Gastroesophageal sphincter (tissue), 4 donors: Measurements from ENCODE around the gene TULP4. TPM values are rescaled to one million over a fixed set of nuclear protein-coding genes. Genes with fewer than 3 reads are reported as not detected.

Source experiments
- ATAC-seq: fragments of 150-250 bp; one replicate; pipeline ENCODE4 v1.9.1; 2016; ENCODE audit warnings: mild to moderate bottlenecking, moderate library complexity
- H3K27ac ChIP-seq, 4 donors: fragments of 200-600 bp; sonication (generic) in 3 of 4; 1 replicate in 3 of 4; 2 replicates in 1 of 4; pipeline ENCODE4 v1.5.1; 2016 to 2019
- H3K27me3 ChIP-seq: fragments of 200-600 bp; sonication (generic); one replicate; pipeline ENCODE4 v1.5.1; 2019
- H3K36me3 ChIP-seq, 2 donors: fragments of 200-600 bp; sonication (generic); one replicate each; pipeline ENCODE4 v1.5.1; 2019; ENCODE audit warnings: control low read depth in 1 of 2
- H3K4me1 ChIP-seq, 3 donors: fragments of 200-600 bp; sonication (generic); 1 replicate in 2 of 3; 2 replicates in 1 of 3; pipeline ENCODE4 v1.5.1; 2016 to 2019; ENCODE audit warnings: control low read depth in 2 of 3
- H3K4me3 ChIP-seq, 2 donors: fragments of 200-600 bp; sonication (generic); one replicate each; pipeline ENCODE4 v1.5.1; 2019; ENCODE audit warnings: mild to moderate bottlenecking in 1 of 2, moderate library complexity in 1 of 2
- H3K9me3 ChIP-seq, 3 donors: fragments of 200-600 bp; sonication (generic); one replicate each; pipeline ENCODE4 v1.5.1; 2017 to 2019; ENCODE audit warnings: control low read depth in 2 of 3
- EP300 ChIP-seq: sonication (generic); formaldehyde crosslinking; IDR thresholded peaks from one replicate; pipeline ENCODE4 v1.6.1; 2017; ENCODE audit warnings: antibody characterized with exemption, mild to moderate bottlenecking
- POLR2A ChIP-seq, 2 donors: fragments of 450-650 bp; IDR thresholded peaks; one replicate each; pipeline ENCODE4 v1.6.1; 2017; ENCODE audit warnings: antibody characterized with exemption in 2 of 2, mild to moderate bottlenecking in 2 of 2, moderate library complexity in 1 of 2
- POLR2AphosphoS5 ChIP-seq: sonication (generic); formaldehyde crosslinking; IDR thresholded peaks from one replicate; pipeline ENCODE4 v1.6.1; 2017; ENCODE audit warnings: antibody characterized with exemption
- WGBS, 2 donors: methylation state at CpG; one replicate each; pipeline ENCODE4 v1.1.5; 2018; ENCODE audit warnings: low coverage in 1 of 2; 5-methylcytosine and 5-hydroxymethylcytosine counted together
- total RNA-seq, 4 donors: library from RNA; depleted of rRNA; stranded (reverse); fragments of >200 nt; gene quantifications; one replicate each; pipeline ENCODE4 v1.1.0, GENCODE V29; 2016
- TF ChIP-seq, protein P1 (sequence below), 4 experiments: fragments of 200-600 bp in 2 of 4; fragments of 450-650 bp in 2 of 4; sonication (generic) in 1 of 4; IDR thresholded peaks; one replicate each; pipeline ENCODE4 v1.5.1; 2017 to 2019; ENCODE audit warnings: antibody characterized with exemption in 4 of 4, mild to moderate bottlenecking in 2 of 4, moderate library complexity in 2 of 4

Gene TULP4
- total RNA-seq, 4 donors from 2014 or later: 159 to 244 (median 201) TPM

DNA sequence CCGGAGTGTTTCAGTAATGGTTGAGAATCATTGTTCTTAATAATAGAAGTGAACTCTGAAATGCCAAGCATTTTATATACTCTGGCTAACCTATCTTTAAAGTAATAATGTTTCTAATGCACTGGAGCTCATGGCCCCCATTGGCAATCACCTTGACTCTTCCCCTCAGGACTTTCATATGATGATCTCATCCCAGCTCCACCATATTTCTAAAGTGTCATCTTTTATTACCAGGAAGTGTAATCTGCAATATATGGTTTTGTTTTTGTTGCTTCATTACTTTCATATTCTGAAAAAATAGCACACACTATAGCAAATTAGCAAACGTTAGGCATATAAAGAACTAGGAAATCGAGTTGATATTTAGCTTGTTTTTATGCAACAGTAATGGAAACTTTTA, 60.3 kb downstream of the TULP4 start:
- Histone ChIP-seq H3K9me3 (no peaks in the 10 kb centered on the region), H3K36me3 (no peaks in the 10 kb centered on the region), H3K27ac (no peak overlapping the region), H3K4me3 (no peak overlapping the region), H3K27me3 (no peaks in the 10 kb centered on the region), H3K4me1 (peaks cover 0 to 24% (median 0%) of the 10 kb centered on the region in 3 donors)
- TF ChIP-seq POLR2AphosphoS5: no peak
- TF ChIP-seq EP300: no peak
- TF ChIP-seq, protein P1, sequence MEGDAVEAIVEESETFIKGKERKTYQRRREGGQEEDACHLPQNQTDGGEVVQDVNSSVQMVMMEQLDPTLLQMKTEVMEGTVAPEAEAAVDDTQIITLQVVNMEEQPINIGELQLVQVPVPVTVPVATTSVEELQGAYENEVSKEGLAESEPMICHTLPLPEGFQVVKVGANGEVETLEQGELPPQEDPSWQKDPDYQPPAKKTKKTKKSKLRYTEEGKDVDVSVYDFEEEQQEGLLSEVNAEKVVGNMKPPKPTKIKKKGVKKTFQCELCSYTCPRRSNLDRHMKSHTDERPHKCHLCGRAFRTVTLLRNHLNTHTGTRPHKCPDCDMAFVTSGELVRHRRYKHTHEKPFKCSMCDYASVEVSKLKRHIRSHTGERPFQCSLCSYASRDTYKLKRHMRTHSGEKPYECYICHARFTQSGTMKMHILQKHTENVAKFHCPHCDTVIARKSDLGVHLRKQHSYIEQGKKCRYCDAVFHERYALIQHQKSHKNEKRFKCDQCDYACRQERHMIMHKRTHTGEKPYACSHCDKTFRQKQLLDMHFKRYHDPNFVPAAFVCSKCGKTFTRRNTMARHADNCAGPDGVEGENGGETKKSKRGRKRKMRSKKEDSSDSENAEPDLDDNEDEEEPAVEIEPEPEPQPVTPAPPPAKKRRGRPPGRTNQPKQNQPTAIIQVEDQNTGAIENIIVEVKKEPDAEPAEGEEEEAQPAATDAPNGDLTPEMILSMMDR (IDR thresholded peaks at IDR 0.05): no peak
- TF ChIP-seq POLR2A (IDR thresholded peaks at IDR 0.05): no peak
- 23 to 88% methylated on average over 1 to 3 of the region's 3 CpGs for WGBS, 2 donors
- ATAC-seq: no peak

DNA sequence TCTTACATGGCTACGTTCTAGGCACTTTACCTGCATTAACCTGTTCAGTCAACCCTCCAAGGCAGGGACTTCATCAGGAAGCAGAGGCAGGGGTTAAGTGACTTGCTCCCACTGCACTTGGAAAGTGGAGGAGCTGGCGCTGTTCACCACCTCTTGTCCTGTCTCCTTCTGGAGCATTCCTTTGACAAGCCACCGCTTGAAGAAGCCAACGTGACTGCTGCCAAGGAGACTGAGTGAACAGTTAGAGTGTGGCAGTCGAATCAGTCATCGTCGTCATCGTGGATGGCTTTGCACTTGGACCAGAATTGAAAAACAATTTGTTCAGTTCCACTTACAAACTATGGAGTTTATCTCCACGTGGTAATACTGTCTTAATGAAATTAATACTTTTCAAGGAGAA, 60.9 kb downstream of the TULP4 start:
- no peak for TF ChIP-seq POLR2A (IDR thresholded peaks at IDR 0.05)
- TF ChIP-seq EP300: no peak
- TF ChIP-seq POLR2AphosphoS5: no peak
- TF ChIP-seq, protein P1 (IDR thresholded peaks at IDR 0.05): no peak
- Histone ChIP-seq H3K9me3 (no peaks in the 10 kb centered on the region), H3K4me3 (no peak overlapping the region), H3K36me3 (no peaks in the 10 kb centered on the region), H3K4me1 (peaks cover 0 to 24% (median 0%) of the 10 kb centered on the region in 3 donors), H3K27ac (no peak overlapping the region), H3K27me3 (no peaks in the 10 kb centered on the region)
- ATAC-seq: no peak
- whole genome bisulfite sequencing, 2 donors: 67 to 84% methylated on average over 6 to 8 of the region's 9 CpGs

DNA sequence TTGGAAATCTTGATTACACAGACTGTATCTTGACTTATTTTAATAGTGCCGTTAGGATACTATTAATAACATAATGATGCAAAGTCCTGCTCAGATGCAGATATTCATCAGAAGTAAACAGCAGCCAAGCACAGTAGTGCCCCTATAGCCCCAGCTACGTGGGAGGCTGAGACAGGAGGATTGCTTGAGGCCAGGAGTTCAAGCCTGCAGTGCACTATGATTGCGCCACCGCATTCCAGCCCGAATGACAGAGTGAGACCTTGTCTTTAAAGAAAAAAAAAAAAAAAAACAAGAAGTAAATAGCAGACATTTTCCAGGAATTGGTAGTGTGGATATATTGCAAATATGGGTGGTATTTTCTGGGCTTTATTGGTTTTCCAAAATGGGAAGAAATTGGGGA, 61.8 kb downstream of the TULP4 start:
- Histone ChIP-seq H3K36me3 (no peaks in the 10 kb centered on the region), H3K27me3 (no peaks in the 10 kb centered on the region), H3K4me1 (peaks cover 0 to 24% (median 0%) of the 10 kb centered on the region in 3 donors), H3K4me3 (no peak overlapping the region), H3K27ac (no peak overlapping the region), H3K9me3 (no peaks in the 10 kb centered on the region)
- 55 to 80% methylated on average over 1 to 2 of the region's 5 CpGs for WGBS, 2 donors
- TF ChIP-seq, protein P1 (IDR thresholded peaks at IDR 0.05): no peak
- TF ChIP-seq POLR2AphosphoS5 (no peak), POLR2A (IDR thresholded peaks at IDR 0.05) (no peak), EP300 (no peak)
- ATAC-seq: no peak

DNA sequence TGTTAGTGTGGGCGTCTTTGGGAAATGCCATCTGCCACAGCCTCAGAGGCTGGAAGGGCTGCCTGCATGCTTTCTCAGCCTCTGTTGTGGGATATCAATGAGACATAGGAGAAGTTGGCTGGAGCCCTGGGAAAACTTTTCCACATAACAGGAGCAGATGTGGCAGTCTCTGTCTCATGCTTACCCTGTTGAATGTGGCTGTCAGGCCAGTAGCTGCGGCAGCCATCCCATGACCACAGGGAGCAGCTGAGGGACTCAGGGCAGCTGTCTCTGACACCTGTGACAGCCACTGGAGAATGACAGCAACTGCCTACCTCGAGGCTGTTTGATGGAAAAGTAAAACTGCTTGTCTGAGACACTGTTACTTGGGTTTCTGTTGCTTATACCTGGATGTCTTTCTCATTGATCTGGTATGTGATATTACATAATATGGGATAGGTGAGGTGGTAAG, 64.4 kb downstream of the TULP4 start:
- H3K4me1 ChIP-seq: peaks cover 0 to 19% (median 0%) of the 10 kb centered on the region in 3 donors
- 71 to 81% methylated on average over 1 to 3 of the region's 3 CpGs for WGBS, 2 donors
- no peak for ATAC-seq
- TF ChIP-seq POLR2A (IDR thresholded peaks at IDR 0.05): no peak
- no peaks in the 10 kb centered on the region for H3K36me3 ChIP-seq
- no peaks in the 10 kb centered on the region for H3K27me3 ChIP-seq
- H3K4me3 ChIP-seq: no peak overlapping the region
- H3K27ac ChIP-seq: no peak overlapping the region
- H3K9me3 ChIP-seq: no peaks in the 10 kb centered on the region

DNA sequence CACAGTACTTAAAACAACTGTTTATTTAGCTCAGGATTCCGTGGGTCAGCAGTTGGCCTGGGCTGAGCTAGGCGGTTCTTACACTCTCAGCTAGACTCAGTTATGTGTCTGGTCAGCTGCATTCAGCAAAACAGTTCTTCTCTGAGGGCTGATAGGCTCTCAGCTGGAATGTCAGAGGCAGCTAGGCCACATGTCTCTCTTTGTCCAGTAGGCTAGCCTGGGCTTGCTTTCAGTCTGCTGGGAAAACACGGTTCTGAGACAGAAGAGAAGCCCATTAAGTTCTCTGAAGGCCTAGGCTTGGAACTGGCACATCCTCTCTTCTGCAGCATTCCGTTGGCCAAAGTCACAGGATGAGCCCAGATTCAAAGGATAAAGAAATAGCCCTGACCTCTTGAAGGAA, 65.6 kb downstream of the TULP4 start:
- Histone ChIP-seq H3K36me3 (no peaks in the 10 kb centered on the region), H3K4me1 (peaks cover 0 to 11% (median 0%) of the 10 kb centered on the region in 3 donors), H3K4me3 (no peak overlapping the region), H3K27me3 (no peaks in the 10 kb centered on the region), H3K9me3 (no peaks in the 10 kb centered on the region), H3K27ac (no peak overlapping the region)
- 47 to 69% methylated on average over 3 of the region's 4 CpGs for WGBS, 2 donors
- TF ChIP-seq, protein P1 (IDR thresholded peaks at IDR 0.05): no peak
- ATAC-seq: no peak
